ENCODE data around the gene INPP5F. TPM values are rescaled to one million over a fixed set of nuclear protein-coding genes. Genes with fewer than 3 reads are reported as not detected.

INPP5F gene
- total and polyA plus RNA-seq, 2 donors (not counting 1 experiment from before 2014, with no cell fraction given): 15.0 to 23.3 TPM

GRCh38 chr10:119768455-119769094 is 42.7 kb downstream of the INPP5F start:
- Histone ChIP-seq H4K20me1 (ENCODE audit: control insufficient read depth, extremely low read depth, insufficient read depth, low read length) (no peaks in the 10 kb centered on the region), H3K27ac (ENCODE audit: insufficient read depth, low read length) (no peak overlapping the region), H3K79me2 (ENCODE audit: control insufficient read depth, insufficient read depth, low read length) (no peaks in the 10 kb centered on the region), H3K9ac (ENCODE audit: insufficient read depth, low read length) (no peak overlapping the region), H3K4me3 (replicated peaks in 1 of 4; ENCODE audit: control extremely low read depth in 1 of 4, insufficient read depth in 1 of 4, low read depth in 3 of 4, low read length in 4 of 4) (no peak overlapping the region), H3K36me3 (ENCODE audit: control insufficient read depth, insufficient read depth, low read length) (no peaks in the 10 kb centered on the region), H3K4me2 (ENCODE audit: extremely low read depth, insufficient read depth, low read length) (no peak overlapping the region), H3K27me3 (ENCODE audit: control insufficient read depth, insufficient read depth, low read length) (no peaks in the 10 kb centered on the region), H2AFZ (ENCODE audit: low read length) (no peak overlapping the region), H3K9me3 (ENCODE audit: control insufficient read depth, insufficient read depth, low read depth, low read length) (no peaks in the 10 kb centered on the region), H3K4me1 (ENCODE audit: control insufficient read depth, extremely low read depth, insufficient read depth, low read length) (peaks cover 6% of the 10 kb centered on the region)
- no peak for DNase-seq (ENCODE audit: low read depth in 2 of 2)
- TF ChIP-seq, protein P1, sequence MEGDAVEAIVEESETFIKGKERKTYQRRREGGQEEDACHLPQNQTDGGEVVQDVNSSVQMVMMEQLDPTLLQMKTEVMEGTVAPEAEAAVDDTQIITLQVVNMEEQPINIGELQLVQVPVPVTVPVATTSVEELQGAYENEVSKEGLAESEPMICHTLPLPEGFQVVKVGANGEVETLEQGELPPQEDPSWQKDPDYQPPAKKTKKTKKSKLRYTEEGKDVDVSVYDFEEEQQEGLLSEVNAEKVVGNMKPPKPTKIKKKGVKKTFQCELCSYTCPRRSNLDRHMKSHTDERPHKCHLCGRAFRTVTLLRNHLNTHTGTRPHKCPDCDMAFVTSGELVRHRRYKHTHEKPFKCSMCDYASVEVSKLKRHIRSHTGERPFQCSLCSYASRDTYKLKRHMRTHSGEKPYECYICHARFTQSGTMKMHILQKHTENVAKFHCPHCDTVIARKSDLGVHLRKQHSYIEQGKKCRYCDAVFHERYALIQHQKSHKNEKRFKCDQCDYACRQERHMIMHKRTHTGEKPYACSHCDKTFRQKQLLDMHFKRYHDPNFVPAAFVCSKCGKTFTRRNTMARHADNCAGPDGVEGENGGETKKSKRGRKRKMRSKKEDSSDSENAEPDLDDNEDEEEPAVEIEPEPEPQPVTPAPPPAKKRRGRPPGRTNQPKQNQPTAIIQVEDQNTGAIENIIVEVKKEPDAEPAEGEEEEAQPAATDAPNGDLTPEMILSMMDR (conservative IDR thresholded peaks at IDR 0.05 in 1 of 2, IDR thresholded peaks at IDR 0.05 in 1 of 2; ENCODE audit: low read depth in 1 of 2, low read length in 2 of 2): no peak
- TF ChIP-seq EZH2 (IDR thresholded peaks at IDR 0.05; ENCODE audit: low read length, missing control alignments): no peak

- Histone ChIP-seq H3K9ac (ENCODE audit: insufficient read depth, low read length) (no peak overlapping the region), H3K4me2 (ENCODE audit: extremely low read depth, insufficient read depth, low read length) (no peak overlapping the region), H3K79me2 (ENCODE audit: control insufficient read depth, insufficient read depth, low read length) (no peaks in the 10 kb centered on the region), H3K27ac (ENCODE audit: insufficient read depth, low read length) (no peak overlapping the region), H3K4me1 (ENCODE audit: control insufficient read depth, extremely low read depth, insufficient read depth, low read length) (peaks cover 6% of the 10 kb centered on the region), H4K20me1 (ENCODE audit: control insufficient read depth, extremely low read depth, insufficient read depth, low read length) (no peaks in the 10 kb centered on the region), H3K4me3 (replicated peaks in 1 of 4; ENCODE audit: control extremely low read depth in 1 of 4, insufficient read depth in 1 of 4, low read depth in 3 of 4, low read length in 4 of 4) (no peak overlapping the region), H3K9me3 (ENCODE audit: control insufficient read depth, insufficient read depth, low read depth, low read length) (no peaks in the 10 kb centered on the region), H2AFZ (ENCODE audit: low read length) (no peak overlapping the region), H3K36me3 (ENCODE audit: control insufficient read depth, insufficient read depth, low read length) (no peaks in the 10 kb centered on the region), H3K27me3 (ENCODE audit: control insufficient read depth, insufficient read depth, low read length) (no peaks in the 10 kb centered on the region)
- DNase-seq (ENCODE audit: low read depth in 2 of 2): peak; percentile 32 to 78
- no peak for TF ChIP-seq EZH2 (IDR thresholded peaks at IDR 0.05; ENCODE audit: low read length, missing control alignments)
- TF ChIP-seq, protein P1 (conservative IDR thresholded peaks at IDR 0.05 in 1 of 2, IDR thresholded peaks at IDR 0.05 in 1 of 2; ENCODE audit: low read depth in 1 of 2, low read length in 2 of 2): no peak
Observed at GRCh38 chr10:119769886-119770285, 44.0 kb downstream of the INPP5F start.

DNA sequence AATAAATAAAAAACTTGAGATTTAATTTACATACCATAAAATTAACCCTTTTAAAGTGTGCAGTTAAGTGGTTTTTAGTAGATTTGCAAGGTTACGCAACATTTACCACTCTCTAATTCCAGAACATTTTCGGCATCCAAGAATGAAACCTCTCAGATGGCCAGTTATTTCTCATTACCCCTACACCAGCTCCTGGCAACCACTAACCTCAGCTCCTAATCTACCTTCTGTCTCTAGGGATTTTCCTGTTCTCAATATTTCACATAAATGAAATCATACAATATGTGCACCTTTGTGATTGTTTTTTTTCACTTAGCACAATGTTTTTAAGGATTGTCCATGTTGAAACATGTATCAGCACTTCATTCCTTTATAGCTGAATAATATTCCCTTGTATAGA is 45.1 kb downstream of the INPP5F start:
- Histone ChIP-seq H3K79me2 (ENCODE audit: control insufficient read depth, insufficient read depth, low read length) (no peaks in the 10 kb centered on the region), H3K4me3 (replicated peaks in 1 of 4; ENCODE audit: control extremely low read depth in 1 of 4, insufficient read depth in 1 of 4, low read depth in 3 of 4, low read length in 4 of 4) (no peak overlapping the region), H3K36me3 (ENCODE audit: control insufficient read depth, insufficient read depth, low read length) (no peaks in the 10 kb centered on the region), H3K4me1 (ENCODE audit: control insufficient read depth, extremely low read depth, insufficient read depth, low read length) (peaks cover 6% of the 10 kb centered on the region), H3K27me3 (ENCODE audit: control insufficient read depth, insufficient read depth, low read length) (no peaks in the 10 kb centered on the region), H3K9ac (ENCODE audit: insufficient read depth, low read length) (no peak overlapping the region), H3K27ac (ENCODE audit: insufficient read depth, low read length) (no peak overlapping the region), H3K4me2 (ENCODE audit: extremely low read depth, insufficient read depth, low read length) (no peak overlapping the region), H4K20me1 (ENCODE audit: control insufficient read depth, extremely low read depth, insufficient read depth, low read length) (no peaks in the 10 kb centered on the region), H2AFZ (ENCODE audit: low read length) (no peak overlapping the region), H3K9me3 (ENCODE audit: control insufficient read depth, insufficient read depth, low read depth, low read length) (no peaks in the 10 kb centered on the region)
- peak; percentile 33 to 36 for DNase-seq (ENCODE audit: low read depth in 2 of 2)
- TF ChIP-seq, protein P1 (conservative IDR thresholded peaks at IDR 0.05 in 1 of 2, IDR thresholded peaks at IDR 0.05 in 1 of 2; ENCODE audit: low read depth in 1 of 2, low read length in 2 of 2): no peak
- no peak for TF ChIP-seq EZH2 (IDR thresholded peaks at IDR 0.05; ENCODE audit: low read length, missing control alignments)
